Endothelial cell of umbilical vein (primary cell): ENCODE data around the gene ING2. TPM values are rescaled to one million over a fixed set of nuclear protein-coding genes. Genes with fewer than 3 reads are reported as not detected.

ENCODE experiments used
- BruUV-seq: library from RNA; stranded (reverse); fragments of 400-500 nt; replicated peaks from 2 replicates; lab custom pipeline; 2021; lab: Mats Ljungman, UMichigan
- CTCF ChIA-PET: fragments of 300-600, 350-600 bp; sonication (Branson Sonifier 250); formaldehyde crosslinking; loops from one replicate; lab custom pipeline; 2021; ENCODE audit warnings: antibody characterized with exemption, inconsistent platforms; lab: Charles Lee
- POLR2A ChIA-PET: fragments of 300-600, 350-600 bp; sonication (Branson Sonifier 250); formaldehyde crosslinking; loops from one replicate; lab custom pipeline; 2021; ENCODE audit warnings: antibody characterized with exemption, inconsistent platforms; lab: Charles Lee
- DNase-seq: peaks from one replicate; pipeline ENCODE4 v3.0.0-alpha.2; 2011; ENCODE audit warnings: low read depth, low spot score
- FAIRE-seq: peaks from 2 replicates; lab custom pipeline; 2011; peaks lifted over from hg19 to GRCh38; lab: Jason Lieb, UNC
- H2AFZ ChIP-seq: 2 replicates; pipeline ENCODE4 v1.6.0; 2012; ENCODE audit warnings: low read depth, low read length, control low read depth, inconsistent platforms
- H3K27ac ChIP-seq: 2 replicates; pipeline ENCODE4 v1.5.1; 2011; ENCODE audit warnings: low read depth, mild to moderate bottlenecking, control low read depth, low read length, moderate library complexity; ENCODE audit not compliant: insufficient read depth
- H3K27me3 ChIP-seq, 2 experiments: 2 replicates each; pipeline versions ENCODE4 v1.6.0 to v1.6.1; 2011; ENCODE audit warnings: low read length in 2 of 2, mixed read lengths in 1 of 2; ENCODE audit not compliant: control insufficient read depth in 2 of 2, insufficient read depth in 2 of 2
- H3K36me3 ChIP-seq, 2 experiments: 2 replicates in 1 of 2; 3 replicates in 1 of 2; pipeline ENCODE4 v1.5.1; 2011; ENCODE audit warnings: low read length in 2 of 2, mild to moderate bottlenecking in 1 of 2, moderate library complexity in 1 of 2; ENCODE audit not compliant: control insufficient read depth in 2 of 2, insufficient read depth in 2 of 2; ENCODE audit errors: extremely low read depth in 1 of 2
- H3K4me1 ChIP-seq: 3 replicates; pipeline ENCODE4 v1.5.1; 2011; ENCODE audit warnings: mild to moderate bottlenecking, low read length; ENCODE audit not compliant: control insufficient read depth, insufficient read depth; ENCODE audit errors: extremely low read depth
- H3K4me2 ChIP-seq: 2 replicates; pipeline ENCODE4 v1.6.1; 2011; ENCODE audit warnings: low read length, control low read depth, mixed read lengths; ENCODE audit not compliant: insufficient read depth
- H3K4me3 ChIP-seq, 3 experiments: fragments of 200-600 bp in 1 of 3; sonication (generic), shearing (Covaris generic) in 1 of 3; replicated peaks in 1 of 3; 2 replicates each; pipeline ENCODE4 v1.5.1; 2011 to 2016; ENCODE audit warnings: control low read depth in 3 of 3, low read length in 3 of 3, mild to moderate bottlenecking in 2 of 3, inconsistent platforms in 1 of 3, low read depth in 1 of 3, moderate library complexity in 1 of 3; ENCODE audit not compliant: insufficient read depth in 1 of 3
- H3K79me2 ChIP-seq: 2 replicates; pipeline ENCODE4 v1.6.0; 2012; ENCODE audit warnings: low read length, inconsistent platforms; ENCODE audit not compliant: control insufficient read depth, insufficient read depth
- H3K9ac ChIP-seq: replicated peaks from 2 replicates; pipeline ENCODE3; 2011; ENCODE audit warnings: low read length, control low read depth; ENCODE audit not compliant: insufficient read depth; ENCODE audit errors: extremely low read depth
- H3K9me1 ChIP-seq: replicated peaks from 3 replicates; pipeline ENCODE4 v1.6.0; 2011; ENCODE audit warnings: mild to moderate bottlenecking, low read length; ENCODE audit not compliant: control insufficient read depth, insufficient read depth; ENCODE audit errors: extremely low read depth
- H3K9me3 ChIP-seq: replicated peaks from 2 replicates; pipeline ENCODE4 v1.5.1; 2012; ENCODE audit warnings: low read length, inconsistent platforms; ENCODE audit not compliant: control insufficient read depth, insufficient read depth
- H4K20me1 ChIP-seq: replicated peaks from 2 replicates; pipeline ENCODE3; 2011; ENCODE audit warnings: mild to moderate bottlenecking, low read length; ENCODE audit not compliant: control insufficient read depth, insufficient read depth; ENCODE audit errors: extremely low read depth
- EZH2 ChIP-seq: IDR thresholded peaks from 2 replicates; pipeline ENCODE4 v1.6.1; 2012; ENCODE audit warnings: borderline replicate concordance, low read depth, mild to moderate bottlenecking, moderate library complexity, low read length, inconsistent platforms; ENCODE audit not compliant: severe bottlenecking
- FOS ChIP-seq: IDR thresholded peaks from 2 replicates; pipeline ENCODE4 v1.6.1; 2011; ENCODE audit warnings: mild to moderate bottlenecking, low read length, moderate library complexity, borderline replicate concordance; ENCODE audit not compliant: insufficient read depth
- GATA2 ChIP-seq: IDR thresholded peaks from 2 replicates; pipeline ENCODE4 v1.7.0; 2011; ENCODE audit warnings: low read depth, mild to moderate bottlenecking, moderate library complexity, mixed read lengths, low read length; ENCODE audit not compliant: insufficient read length, insufficient read depth
- JUN ChIP-seq: IDR thresholded peaks from 2 replicates; pipeline ENCODE4 v1.6.1; 2011; ENCODE audit warnings: borderline replicate concordance, low read depth; ENCODE audit not compliant: insufficient read length, insufficient read depth
- MYC ChIP-seq: IDR thresholded peaks from one replicate; pipeline ENCODE4 v1.6.1; 2011; ENCODE audit warnings: mild to moderate bottlenecking, low read depth, low read length
- POLR2A ChIP-seq: IDR thresholded peaks from 2 replicates; pipeline ENCODE4 v1.6.1; 2012; ENCODE audit warnings: low read depth, mild to moderate bottlenecking, control low read depth, low read length
- POLR2AphosphoS5 ChIP-seq: IDR thresholded peaks from 2 replicates; pipeline ENCODE4 v1.6.1; 2012; ENCODE audit warnings: low read depth, mild to moderate bottlenecking, control low read depth, low read length, moderate library complexity; ENCODE audit not compliant: insufficient read depth
- dilution Hi-C: fragments of 300-500 bp; cut with MboI; formaldehyde crosslinking; loops from one replicate; pipeline ENCODE4 v1.15.0; 2019; ENCODE audit warnings: low sequenced_read_pairs; ENCODE audit not compliant: extremely low pct_ligation_motif_present
- intact Hi-C: fragments of 100-400 bp; cut with micrococcal nuclease; formaldehyde crosslinking; loops from one replicate; pipeline ENCODE4 v1.10.0; 2022
- polyA plus RNA-seq, 4 experiments: library from polyadenylated mRNA; depleted of rRNA in 3 of 4; stranded (reverse) in 3 of 4; unstranded in 1 of 4; fragments of >200 nt; gene quantifications; 2 replicates each; pipeline versions ENCODE4 v1.2.1 to v1.2.3, GENCODE V29; 2011 to 2012; ENCODE audit warnings: missing spikeins in 1 of 4
- total RNA-seq: library from RNA; stranded (reverse); gene quantifications from 2 replicates; pipeline ENCODE4 v1.2.3, GENCODE V29; 2021
- TF ChIP-seq, protein P1 (sequence below), 2 donors: IDR thresholded peaks; 1 replicate in 1 of 2; 2 replicates in 1 of 2; pipeline ENCODE4 v1.5.1; 2011; ENCODE audit warnings: low read length in 2 of 2, mild to moderate bottlenecking in 2 of 2, moderate library complexity in 2 of 2, control low read depth in 1 of 2, inconsistent platforms in 1 of 2, low read depth in 1 of 2; ENCODE audit not compliant: insufficient read depth in 1 of 2; ENCODE audit errors: extremely low read depth in 1 of 2
- TF ChIP-seq, protein P2 (sequence below): IDR thresholded peaks from 2 replicates; pipeline ENCODE4 v1.6.1; 2011; ENCODE audit not compliant: insufficient read depth, insufficient read length

ING2 gene
- total and polyA plus RNA-seq, 2 donors (not counting 3 experiments of a cell fraction or from before 2014, with no cell fraction given): 2.7 to 8.4 TPM

DNA sequence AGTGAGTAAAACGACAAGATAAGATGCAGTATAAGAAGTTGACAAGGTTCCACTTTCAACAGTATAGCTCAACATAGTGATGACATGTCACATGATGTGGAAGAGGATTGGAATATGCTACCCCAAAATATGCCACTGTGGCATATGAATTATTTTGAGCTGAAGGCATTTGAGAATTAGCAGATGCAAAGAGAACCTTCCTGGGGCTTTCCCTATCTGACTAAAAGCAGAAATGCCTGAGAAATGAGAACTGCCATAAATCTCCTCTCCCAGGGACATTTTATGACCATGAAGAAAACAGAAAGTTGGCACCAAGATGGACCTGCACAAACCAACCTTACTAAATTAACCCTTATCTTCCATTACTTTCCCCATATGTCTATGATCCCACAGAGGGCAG, 35.6 kb upstream of the ING2 start:
- H2AFZ ChIP-seq: no peak overlapping the region
- H3K27me3 ChIP-seq: no peaks in the 10 kb centered on the region
- TF ChIP-seq POLR2A (no peak), EZH2 (no peak), POLR2AphosphoS5 (no peak), JUN (no peak), GATA2 (no peak), MYC (no peak), FOS (no peak)
- TF ChIP-seq, protein P1, sequence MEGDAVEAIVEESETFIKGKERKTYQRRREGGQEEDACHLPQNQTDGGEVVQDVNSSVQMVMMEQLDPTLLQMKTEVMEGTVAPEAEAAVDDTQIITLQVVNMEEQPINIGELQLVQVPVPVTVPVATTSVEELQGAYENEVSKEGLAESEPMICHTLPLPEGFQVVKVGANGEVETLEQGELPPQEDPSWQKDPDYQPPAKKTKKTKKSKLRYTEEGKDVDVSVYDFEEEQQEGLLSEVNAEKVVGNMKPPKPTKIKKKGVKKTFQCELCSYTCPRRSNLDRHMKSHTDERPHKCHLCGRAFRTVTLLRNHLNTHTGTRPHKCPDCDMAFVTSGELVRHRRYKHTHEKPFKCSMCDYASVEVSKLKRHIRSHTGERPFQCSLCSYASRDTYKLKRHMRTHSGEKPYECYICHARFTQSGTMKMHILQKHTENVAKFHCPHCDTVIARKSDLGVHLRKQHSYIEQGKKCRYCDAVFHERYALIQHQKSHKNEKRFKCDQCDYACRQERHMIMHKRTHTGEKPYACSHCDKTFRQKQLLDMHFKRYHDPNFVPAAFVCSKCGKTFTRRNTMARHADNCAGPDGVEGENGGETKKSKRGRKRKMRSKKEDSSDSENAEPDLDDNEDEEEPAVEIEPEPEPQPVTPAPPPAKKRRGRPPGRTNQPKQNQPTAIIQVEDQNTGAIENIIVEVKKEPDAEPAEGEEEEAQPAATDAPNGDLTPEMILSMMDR (IDR thresholded peaks at IDR 0.05; ENCODE audit: extremely low read depth in 1 of 2, insufficient read depth in 1 of 2, low read depth in 1 of 2, low read length in 2 of 2): no peak
- TF ChIP-seq, protein P2, sequence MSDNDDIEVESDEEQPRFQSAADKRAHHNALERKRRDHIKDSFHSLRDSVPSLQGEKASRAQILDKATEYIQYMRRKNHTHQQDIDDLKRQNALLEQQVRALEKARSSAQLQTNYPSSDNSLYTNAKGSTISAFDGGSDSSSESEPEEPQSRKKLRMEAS: no peak
- ChIA-PET POLR2A (no interaction called here), CTCF (interaction anchor here (0.6 to 1.8 kb wide), 8 partner anchors 10 to 252 kb away, joined by 3 to 10 read pairs (median 3); no protein-coding TSS in a partner anchor)
- intact Hi-C loops (no loop called here), dilution Hi-C loops (no loop called here)
- no peaks in the 10 kb centered on the region for H3K36me3 ChIP-seq
- no peaks in the 10 kb centered on the region for H3K4me1 ChIP-seq
- no TSS peak for BruUV-seq
- H3K4me3 ChIP-seq: no peak overlapping the region
- no peak overlapping the region for H3K4me2 ChIP-seq
- FAIRE-seq: no peak
- no peaks in the 10 kb centered on the region for H4K20me1 ChIP-seq
- no peak overlapping the region for H3K9ac ChIP-seq
- H3K9me1 ChIP-seq: no peaks in the 10 kb centered on the region
- no peak for DNase-seq
- no peaks in the 10 kb centered on the region for H3K79me2 ChIP-seq
- no peaks in the 10 kb centered on the region for H3K9me3 ChIP-seq
- no peak overlapping the region for H3K27ac ChIP-seq
